A549 treated with GW870086 at 1 μM for 4 hours (cell line): ENCODE results near the gene FDCSP. TPM values are rescaled to one million over a fixed set of nuclear protein-coding genes. Genes with fewer than 3 reads are reported as not detected.

Experiments used
- total RNA-seq: library from RNA; stranded (reverse); fragments of 200-300 nt; extraction: Qiagen RNA extraction; gene quantifications from 5 replicates; pipeline ENCODE4 v1.2.3, GENCODE V29; 2022; ENCODE audit warnings: low read depth

FDCSP gene
- total RNA-seq: not detected in 5 replicates

GRCh38 chr4:70225824-70226223, at the start of gene FDCSP:
TSS of gene FDCSP (plus strand) at chr4:70226124. CDS start at chr4:70231195, 5,071 bp downstream.

GRCh38 chr4:70195425-70195824, 30.5 kb upstream of the FDCSP start, which contains the start of gene ODAM:
TSS of gene ODAM (plus strand) at chr4:70195725. CDS start at chr4:70196544, 819 bp downstream.

GRCh38 chr4:70242297-70242696, 16.4 kb downstream of the FDCSP start, which contains the start of gene CSN3:
TSS of gene CSN3 (plus strand) at chr4:70242597. CDS start at chr4:70244820, 2,223 bp downstream.

Other genes with a start within 250 kb of the FDCSP start
- not detected in 5 replicates for gene STATH, start 230.2 kb upstream of the FDCSP start, total RNA-seq
- not detected in 5 replicates for gene HTN3, start 197.7 kb upstream of the FDCSP start, total RNA-seq
- gene HTN1, start 175.7 kb upstream of the FDCSP start, total RNA-seq: not detected in 5 replicates
- gene PRR27, start 71.9 kb upstream of the FDCSP start, total RNA-seq: not detected in 5 replicates
- gene ODAM, start 30.4 kb upstream of the FDCSP start, total RNA-seq: not detected in 5 replicates
- gene CSN3, start 16.5 kb downstream of the FDCSP start, total RNA-seq: not detected in 5 replicates
- not detected in 5 replicates for gene CABS1, start 108.9 kb downstream of the FDCSP start, total RNA-seq
- gene SMR3A, start 134.6 kb downstream of the FDCSP start, total RNA-seq: not detected in 5 replicates
- not detected in 5 replicates for gene SMR3B, start 157.0 kb downstream of the FDCSP start, total RNA-seq
- gene OPRPN, start 171.8 kb downstream of the FDCSP start, total RNA-seq: not detected in 5 replicates
- gene MUC7, start 246.1 kb downstream of the FDCSP start, total RNA-seq: not detected in 5 replicates